DND-41 (cell line): ENCODE data around the gene SERINC5.

Experiments
- ATAC-seq: fragments of 200-7000 bp; cut with Tn5 transposase; 3 replicates; pipeline ENCODE4 v1.9.1; 2021; ENCODE audit warnings: low read depth; ENCODE audit not compliant: insufficient read depth
- DNase-seq: peaks from one replicate; pipeline ENCODE4 v3.0.0-alpha.2; 2020
- H2AFZ ChIP-seq: 2 replicates; pipeline ENCODE4 v1.6.0; 2012; ENCODE audit warnings: low read depth, low read length
- H3K27ac ChIP-seq: 2 replicates; pipeline ENCODE4 v1.5.1; 2012; ENCODE audit warnings: low read length, inconsistent platforms
- H3K27me3 ChIP-seq: fragments of 200-600 bp; sonication (generic); 2 replicates; pipeline ENCODE4 v1.6.0; 2012; ENCODE audit warnings: low read length, mild to moderate bottlenecking, inconsistent platforms; ENCODE audit not compliant: insufficient read depth, poor library complexity
- H3K36me3 ChIP-seq: 2 replicates; pipeline ENCODE4 v1.5.1; 2012; ENCODE audit warnings: low read length, inconsistent platforms; ENCODE audit not compliant: insufficient read depth
- H3K4me1 ChIP-seq: 2 replicates; pipeline ENCODE4 v1.5.1; 2012; ENCODE audit warnings: mild to moderate bottlenecking, low read length; ENCODE audit not compliant: insufficient read depth
- H3K4me2 ChIP-seq: 2 replicates; pipeline ENCODE4 v1.6.0; 2012; ENCODE audit warnings: mild to moderate bottlenecking, moderate library complexity, low read length, inconsistent platforms; ENCODE audit not compliant: insufficient read depth
- H3K4me3 ChIP-seq, 2 experiments: fragments of 200-600 bp in 1 of 2; shearing (Covaris generic) in 1 of 2; 2 replicates each; pipeline ENCODE4 v1.5.1; 2012 to 2016; ENCODE audit warnings: inconsistent platforms in 2 of 2, low read length in 2 of 2, mild to moderate bottlenecking in 2 of 2, low read depth in 1 of 2, moderate library complexity in 1 of 2
- H3K79me2 ChIP-seq: 2 replicates; pipeline ENCODE4 v1.6.0; 2012; ENCODE audit warnings: low read length, inconsistent platforms; ENCODE audit not compliant: insufficient read depth
- H3K9ac ChIP-seq: 2 replicates; pipeline ENCODE4 v1.6.0; 2012; ENCODE audit warnings: low read depth, mild to moderate bottlenecking, inconsistent platforms, low read length, moderate library complexity
- H3K9me3 ChIP-seq: 2 replicates; pipeline ENCODE4 v1.5.1; 2012; ENCODE audit warnings: low read length, moderate library complexity, mild to moderate bottlenecking, inconsistent platforms; ENCODE audit not compliant: insufficient read depth, severe bottlenecking
- H4K20me1 ChIP-seq: 2 replicates; pipeline ENCODE4 v1.6.0; 2012; ENCODE audit warnings: low read length; ENCODE audit not compliant: insufficient read depth
- EZH2 ChIP-seq: IDR thresholded peaks from 3 replicates; pipeline ENCODE4 v1.6.1; 2012; ENCODE audit warnings: borderline replicate concordance, low read depth, mild to moderate bottlenecking, moderate library complexity, low read length, inconsistent platforms; ENCODE audit not compliant: severe bottlenecking
- TF ChIP-seq, protein P1 (sequence below): IDR thresholded peaks from 2 replicates; pipeline ENCODE4 v1.5.1; 2012; ENCODE audit warnings: borderline replicate concordance, low read length, moderate library complexity, mild to moderate bottlenecking; ENCODE audit not compliant: poor library complexity, severe bottlenecking; ENCODE audit errors: extremely low read depth

SERINC5 gene

DNA sequence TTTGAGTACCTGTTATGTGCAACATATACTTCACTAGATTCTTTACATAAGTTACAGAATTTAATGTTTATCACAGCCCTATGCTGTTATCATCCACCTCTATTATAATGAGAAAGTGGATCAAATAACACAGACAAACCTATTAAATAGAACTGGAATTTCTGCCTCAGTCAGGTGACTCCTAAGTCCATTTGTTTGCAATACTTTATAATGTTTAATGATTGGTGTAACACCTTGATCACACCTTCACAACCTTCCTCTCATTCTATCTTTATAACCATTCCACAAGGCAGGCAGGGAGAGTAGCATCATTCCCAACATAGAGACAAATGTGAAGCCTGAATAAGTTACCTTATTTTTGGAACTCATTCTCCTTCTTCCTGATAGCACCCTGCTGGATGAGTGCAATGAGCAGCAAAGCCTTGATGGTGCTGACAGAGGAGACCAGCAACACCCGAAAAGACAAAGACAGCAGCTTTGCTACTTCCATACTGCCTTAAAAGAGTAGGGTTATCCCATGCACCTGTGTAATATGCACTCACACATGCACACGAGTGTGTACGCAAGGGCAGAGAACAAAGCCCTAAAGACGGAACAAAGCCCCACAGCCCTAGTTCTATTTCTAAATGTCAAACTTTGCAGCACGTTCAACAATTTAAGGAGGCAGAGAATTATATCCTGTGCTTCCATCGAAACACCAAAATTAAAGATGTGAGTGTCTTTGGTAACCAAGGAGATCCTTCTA is 30.5 kb downstream of the SERINC5 start:
- TF ChIP-seq, protein P1, sequence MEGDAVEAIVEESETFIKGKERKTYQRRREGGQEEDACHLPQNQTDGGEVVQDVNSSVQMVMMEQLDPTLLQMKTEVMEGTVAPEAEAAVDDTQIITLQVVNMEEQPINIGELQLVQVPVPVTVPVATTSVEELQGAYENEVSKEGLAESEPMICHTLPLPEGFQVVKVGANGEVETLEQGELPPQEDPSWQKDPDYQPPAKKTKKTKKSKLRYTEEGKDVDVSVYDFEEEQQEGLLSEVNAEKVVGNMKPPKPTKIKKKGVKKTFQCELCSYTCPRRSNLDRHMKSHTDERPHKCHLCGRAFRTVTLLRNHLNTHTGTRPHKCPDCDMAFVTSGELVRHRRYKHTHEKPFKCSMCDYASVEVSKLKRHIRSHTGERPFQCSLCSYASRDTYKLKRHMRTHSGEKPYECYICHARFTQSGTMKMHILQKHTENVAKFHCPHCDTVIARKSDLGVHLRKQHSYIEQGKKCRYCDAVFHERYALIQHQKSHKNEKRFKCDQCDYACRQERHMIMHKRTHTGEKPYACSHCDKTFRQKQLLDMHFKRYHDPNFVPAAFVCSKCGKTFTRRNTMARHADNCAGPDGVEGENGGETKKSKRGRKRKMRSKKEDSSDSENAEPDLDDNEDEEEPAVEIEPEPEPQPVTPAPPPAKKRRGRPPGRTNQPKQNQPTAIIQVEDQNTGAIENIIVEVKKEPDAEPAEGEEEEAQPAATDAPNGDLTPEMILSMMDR = no peak
- no peak for TF ChIP-seq EZH2
- H3K27me3 ChIP-seq = no peaks in the 10 kb centered on the region
- no peak for DNase-seq
- H3K9ac ChIP-seq = no peak overlapping the region
- peaks cover 9% of the 10 kb centered on the region; the same call in 1 of the 2 replicates for H4K20me1 ChIP-seq
- H3K9me3 ChIP-seq = no peaks in the 10 kb centered on the region
- H3K36me3 ChIP-seq = peaks cover 9% of the 10 kb centered on the region
- no peak overlapping the region for H3K4me2 ChIP-seq
- ATAC-seq = no peak
- H3K79me2 ChIP-seq = peaks cover 87% of the 10 kb centered on the region
- no peak overlapping the region for H2AFZ ChIP-seq
- no peak overlapping the region for H3K27ac ChIP-seq
- H3K4me1 ChIP-seq = peaks cover 6% of the 10 kb centered on the region
- no peak overlapping the region for H3K4me3 ChIP-seq

DNA sequence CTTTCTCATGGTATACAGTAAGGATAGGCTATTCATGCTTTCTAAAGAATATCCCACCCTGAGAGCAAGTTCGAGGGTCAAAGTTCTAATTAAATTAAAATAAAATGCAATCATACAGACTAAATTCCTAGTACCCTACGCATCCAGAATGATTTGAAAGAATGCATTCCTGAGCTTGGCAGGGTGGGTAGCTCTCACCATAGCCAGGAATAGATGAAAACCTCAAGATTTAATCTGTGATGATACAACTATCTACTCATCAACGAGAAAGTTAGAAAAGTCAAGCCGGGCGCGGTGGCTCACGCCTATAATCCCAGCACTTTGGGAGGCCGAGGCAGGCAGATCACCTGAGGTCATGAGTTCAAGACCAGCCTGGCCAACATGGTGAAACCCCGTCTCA is 32.3 kb downstream of the SERINC5 start:
- H4K20me1 ChIP-seq = peaks cover 8% of the 10 kb centered on the region; the same call in 1 of the 2 replicates

DNA sequence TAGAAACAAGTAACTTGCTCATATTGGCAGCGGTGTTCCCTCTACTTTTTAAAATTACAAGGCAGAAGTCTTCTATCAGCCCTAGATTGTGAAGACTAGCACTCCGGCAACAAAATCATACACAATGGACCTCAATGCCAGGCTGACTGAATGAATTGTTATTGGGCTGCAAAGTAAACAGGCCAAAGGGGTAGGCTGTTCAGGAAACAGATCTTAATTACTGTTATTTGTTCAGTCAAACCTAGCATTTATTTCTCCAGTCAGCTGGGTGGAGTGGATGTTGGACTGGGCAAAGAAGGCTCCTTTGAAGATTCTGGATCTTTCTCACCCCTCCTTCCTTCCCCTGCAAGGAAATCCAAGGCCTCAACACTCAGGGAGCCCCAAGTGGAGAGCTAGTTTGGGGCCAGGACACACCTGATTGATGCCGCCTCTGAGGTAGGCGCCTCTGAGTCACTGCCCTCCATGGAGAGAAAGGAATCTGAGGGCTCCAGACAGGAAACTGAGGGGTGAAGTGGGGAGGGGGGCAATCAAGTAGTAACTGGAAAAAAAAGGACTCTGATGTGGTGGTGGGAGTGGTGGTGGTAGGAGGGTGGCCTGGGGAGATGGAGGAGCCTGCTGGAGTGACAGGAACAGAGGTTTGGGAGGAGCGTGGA is 35.5 kb downstream of the SERINC5 start:
- Histone ChIP-seq H4K20me1 (peaks cover 10% of the 10 kb centered on the region; the same call in 1 of the 2 replicates), H3K27me3 (no peaks in the 10 kb centered on the region), H3K36me3 (peaks cover 7% of the 10 kb centered on the region), H3K4me1 (peaks cover 11% of the 10 kb centered on the region), H3K9ac (no peak overlapping the region), H3K9me3 (no peaks in the 10 kb centered on the region), H3K4me2 (no peak overlapping the region), H3K27ac (peak overlapping the region; percentile 50), H2AFZ (no peak overlapping the region), H3K79me2 (peaks cover 87% of the 10 kb centered on the region), H3K4me3 (no peak overlapping the region)
- DNase-seq (peak; percentile 29), ATAC-seq (peak; percentile 63; the same call in 2 of the 3 replicates)
- no peak for TF ChIP-seq EZH2
- TF ChIP-seq, protein P1 = no peak

More for the DNA sequence above, 32.3 kb downstream of the SERINC5 start:
- no peak overlapping the region for H3K9ac ChIP-seq
- H3K36me3 ChIP-seq = peaks cover 9% of the 10 kb centered on the region
- peaks cover 88% of the 10 kb centered on the region for H3K79me2 ChIP-seq
- H3K27ac ChIP-seq = no peak overlapping the region
- no peaks in the 10 kb centered on the region for H3K9me3 ChIP-seq
- TF ChIP-seq, protein P1 = no peak
- TF ChIP-seq EZH2 = no peak
- H2AFZ ChIP-seq = no peak overlapping the region
- H3K4me2 ChIP-seq = no peak overlapping the region
- ATAC-seq = no peak
- peaks cover 7% of the 10 kb centered on the region for H3K4me1 ChIP-seq
- no peaks in the 10 kb centered on the region for H3K27me3 ChIP-seq
- DNase-seq = no peak
- no peak overlapping the region for H3K4me3 ChIP-seq
